Measurements from ENCODE around the gene BPIFA1. TPM values are rescaled to one million over a fixed set of nuclear protein-coding genes. Genes with fewer than 3 reads are reported as not detected.

The BPIFA1 gene
- 28.4 TPM for total RNA-seq
- long read RNA-seq, transcript BPIFA1-201 (9 exons, 1,079 nt): minor isoform, 28 of 80 reads
- long read RNA-seq, transcript BPIFA1-202 (9 exons, 1,026 nt): major isoform, 29 of 80 reads
- long read RNA-seq, transcript BPIFA1-203 (9 exons, 1,063 nt): minor isoform, 18 of 80 reads
- long read RNA-seq, partial matches to known transcripts: 3 of 80 reads
- long read RNA-seq, other reads (novel, unspliced or antisense): 2 of 80 reads

DNA sequence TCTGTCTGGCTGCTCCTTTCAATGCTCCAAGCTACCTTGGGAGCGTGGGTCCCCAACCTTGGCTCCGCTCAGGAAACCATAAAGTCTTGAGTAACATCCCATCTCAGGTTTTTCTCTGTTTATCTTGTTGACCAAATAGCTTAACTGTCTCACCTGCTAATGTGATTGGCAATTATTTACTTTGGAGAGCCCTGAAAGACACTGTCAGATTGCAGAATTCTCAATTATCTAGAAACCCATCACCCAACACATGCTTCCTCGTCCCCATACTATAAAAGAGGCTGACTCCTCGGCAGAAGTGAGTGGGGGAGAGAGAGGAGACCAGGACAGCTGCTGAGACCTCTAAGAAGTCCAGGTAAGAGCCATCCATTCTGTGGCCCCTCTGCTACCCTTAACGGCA is at the start of gene BPIFA1:
TSS of gene BPIFA1 (plus strand) at position 301 of the 400 bp plus-strand sequence. CDS start 1,716 bp downstream, outside the sequence.
- no peak within 1 kb of the TSS for H3K4me3 ChIP-seq
- H3K4me1 ChIP-seq: no peaks in the 10 kb centered on the region
- intact Hi-C loops (cut with DNase I): no loop called here
- H3K27ac ChIP-seq: no peak within 1 kb of the TSS
- H3K9me3 ChIP-seq: no peaks in the 10 kb centered on the region
- H3K27me3 ChIP-seq (ENCODE audit: low read depth): no peaks in the 10 kb centered on the region
- no peaks in the 10 kb centered on the region for H3K36me3 ChIP-seq
- no peak for DNase-seq
- ATAC-seq: no peak
- TF ChIP-seq, protein P1, sequence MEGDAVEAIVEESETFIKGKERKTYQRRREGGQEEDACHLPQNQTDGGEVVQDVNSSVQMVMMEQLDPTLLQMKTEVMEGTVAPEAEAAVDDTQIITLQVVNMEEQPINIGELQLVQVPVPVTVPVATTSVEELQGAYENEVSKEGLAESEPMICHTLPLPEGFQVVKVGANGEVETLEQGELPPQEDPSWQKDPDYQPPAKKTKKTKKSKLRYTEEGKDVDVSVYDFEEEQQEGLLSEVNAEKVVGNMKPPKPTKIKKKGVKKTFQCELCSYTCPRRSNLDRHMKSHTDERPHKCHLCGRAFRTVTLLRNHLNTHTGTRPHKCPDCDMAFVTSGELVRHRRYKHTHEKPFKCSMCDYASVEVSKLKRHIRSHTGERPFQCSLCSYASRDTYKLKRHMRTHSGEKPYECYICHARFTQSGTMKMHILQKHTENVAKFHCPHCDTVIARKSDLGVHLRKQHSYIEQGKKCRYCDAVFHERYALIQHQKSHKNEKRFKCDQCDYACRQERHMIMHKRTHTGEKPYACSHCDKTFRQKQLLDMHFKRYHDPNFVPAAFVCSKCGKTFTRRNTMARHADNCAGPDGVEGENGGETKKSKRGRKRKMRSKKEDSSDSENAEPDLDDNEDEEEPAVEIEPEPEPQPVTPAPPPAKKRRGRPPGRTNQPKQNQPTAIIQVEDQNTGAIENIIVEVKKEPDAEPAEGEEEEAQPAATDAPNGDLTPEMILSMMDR (IDR thresholded peaks at IDR 0.05): no peak

GRCh38 chr20:33187491-33187890 is 48.3 kb upstream of the BPIFA1 start:
- Histone ChIP-seq H3K4me3 (no peak overlapping the region), H3K9me3 (no peaks in the 10 kb centered on the region), H3K27me3 (ENCODE audit: low read depth) (no peaks in the 10 kb centered on the region), H3K4me1 (no peaks in the 10 kb centered on the region), H3K27ac (no peak overlapping the region), H3K36me3 (no peaks in the 10 kb centered on the region)
- no peak for DNase-seq
- ATAC-seq: no peak
- intact Hi-C loops (cut with DNase I): no loop called here
- TF ChIP-seq, protein P1 (IDR thresholded peaks at IDR 0.05): no peak

DNA sequence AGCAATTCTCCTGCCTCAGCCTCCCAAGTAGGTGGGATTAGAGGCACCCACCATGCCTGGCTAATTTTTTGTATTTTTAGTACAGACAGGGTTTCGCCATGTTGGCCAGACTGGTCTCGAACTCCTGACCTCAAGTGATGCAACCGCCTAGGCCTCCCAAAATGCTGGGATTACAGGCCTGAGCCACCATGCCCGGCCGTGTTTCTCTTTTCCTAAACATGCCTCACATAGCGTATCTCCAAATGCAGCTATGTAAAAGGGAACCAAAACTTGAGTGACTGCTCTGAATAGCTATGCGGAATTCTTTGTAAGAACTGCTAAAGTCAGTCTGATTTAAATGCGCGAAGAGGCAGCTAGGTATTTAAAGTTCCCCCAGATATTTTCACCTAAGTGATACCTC is 47.4 kb upstream of the BPIFA1 start:
- intact Hi-C loops (cut with DNase I): no loop called here
- no peaks in the 10 kb centered on the region for H3K4me1 ChIP-seq
- DNase-seq (no peak), ATAC-seq (no peak)
- TF ChIP-seq, protein P1 (IDR thresholded peaks at IDR 0.05): no peak
- H3K27ac ChIP-seq: no peak overlapping the region
- no peaks in the 10 kb centered on the region for H3K9me3 ChIP-seq
- H3K36me3 ChIP-seq: no peaks in the 10 kb centered on the region
- no peaks in the 10 kb centered on the region for H3K27me3 ChIP-seq (ENCODE audit: low read depth)
- no peak overlapping the region for H3K4me3 ChIP-seq

DNA sequence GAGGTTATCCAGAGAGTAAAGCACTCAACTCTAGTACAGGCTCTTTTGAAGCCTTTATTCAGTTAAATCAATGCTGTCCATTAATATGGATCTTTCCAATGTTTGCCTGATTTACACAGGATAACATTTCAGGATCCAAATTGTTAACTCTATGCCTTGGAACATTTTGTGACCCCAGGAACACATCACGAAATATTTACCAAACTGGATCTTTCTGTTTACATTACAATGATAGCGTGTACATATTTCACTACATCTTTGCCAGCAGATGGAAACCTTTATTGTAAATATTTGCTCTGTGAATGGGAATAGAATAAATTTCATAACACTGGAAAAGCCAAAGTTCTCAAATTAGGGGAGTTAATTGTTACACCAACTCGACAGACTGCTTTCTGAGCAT is 44.3 kb upstream of the BPIFA1 start:
- H3K9me3 ChIP-seq: no peaks in the 10 kb centered on the region
- DNase-seq (no peak), ATAC-seq (peak in 1 of 2 donors; percentile 16)
- TF ChIP-seq, protein P1 (IDR thresholded peaks at IDR 0.05): no peak
- H3K36me3 ChIP-seq: no peaks in the 10 kb centered on the region
- no peak overlapping the region for H3K27ac ChIP-seq
- no peaks in the 10 kb centered on the region for H3K27me3 ChIP-seq (ENCODE audit: low read depth)
- no peaks in the 10 kb centered on the region for H3K4me1 ChIP-seq
- H3K4me3 ChIP-seq: no peak overlapping the region
- intact Hi-C loops (cut with DNase I): no loop called here

GRCh38 chr20:33191955-33192354 is 43.8 kb upstream of the BPIFA1 start:
- no peaks in the 10 kb centered on the region for H3K4me1 ChIP-seq
- ATAC-seq (no peak), DNase-seq (no peak)
- H3K4me3 ChIP-seq: no peak overlapping the region
- H3K27ac ChIP-seq: no peak overlapping the region
- intact Hi-C loops (cut with DNase I): no loop called here
- H3K27me3 ChIP-seq (ENCODE audit: low read depth): no peaks in the 10 kb centered on the region
- no peaks in the 10 kb centered on the region for H3K36me3 ChIP-seq
- no peaks in the 10 kb centered on the region for H3K9me3 ChIP-seq
- TF ChIP-seq, protein P1 (IDR thresholded peaks at IDR 0.05): no peak
